SK-N-SH treated with all-trans-retinoic acid at 6 μM for 48 hours (cell line): Measurements from ENCODE around the gene CUTA.

Source experiments
- ARNTL ChIP-seq: fragments of 450-650 bp; formaldehyde crosslinking; IDR thresholded peaks from 2 replicates; pipeline ENCODE4 v1.5.0; 2020; ENCODE audit warnings: low read depth, mild to moderate bottlenecking, moderate library complexity, borderline replicate concordance
- CREB5 ChIP-seq: fragments of 250-450 bp; sonication (Bioruptor Pico); IDR thresholded peaks from 2 replicates; pipeline ENCODE4 v1.5.1; 2020; ENCODE audit warnings: low read depth, mild to moderate bottlenecking, moderate library complexity
- CSRNP3 ChIP-seq: fragments of 250-450 bp; sonication (Bioruptor Pico); IDR thresholded peaks from 2 replicates; pipeline ENCODE4 v1.5.1; 2021; ENCODE audit warnings: mild to moderate bottlenecking, moderate library complexity
- PATZ1 ChIP-seq: fragments of 250-450 bp; sonication (Bioruptor Pico); IDR thresholded peaks from 2 replicates; pipeline ENCODE4 v1.8.0; 2020; ENCODE audit warnings: mild to moderate bottlenecking, moderate library complexity, borderline replicate concordance
- PPARA ChIP-seq: fragments of 250-450 bp; sonication (Bioruptor Pico); IDR thresholded peaks from 2 replicates; pipeline ENCODE4 v1.5.0; 2020; ENCODE audit warnings: mild to moderate bottlenecking, borderline replicate concordance
- RARB ChIP-seq: fragments of 250-450 bp; sonication (Bioruptor Pico); IDR thresholded peaks from 2 replicates; pipeline ENCODE4 v1.8.0; 2021; ENCODE audit warnings: mild to moderate bottlenecking, moderate library complexity
- SNAI2 ChIP-seq: fragments of 250-450 bp; sonication (Bioruptor Pico); IDR thresholded peaks from 2 replicates; pipeline ENCODE4 v1.5.0; 2020; ENCODE audit warnings: mild to moderate bottlenecking, moderate library complexity
- ZC3H10 ChIP-seq: fragments of 250-450 bp; sonication (Bioruptor Pico); IDR thresholded peaks from 2 replicates; pipeline ENCODE4 v1.5.1; 2021; ENCODE audit warnings: mild to moderate bottlenecking, moderate library complexity
- ZFP3 ChIP-seq: fragments of 250-450 bp; sonication (Bioruptor Pico); IDR thresholded peaks from 2 replicates; pipeline ENCODE4 v1.5.0; 2020; ENCODE audit warnings: mild to moderate bottlenecking, moderate library complexity
- ZFP30 ChIP-seq: fragments of 450-650 bp; formaldehyde crosslinking; IDR thresholded peaks from 2 replicates; pipeline ENCODE4 v1.5.0; 2022; ENCODE audit warnings: mild to moderate bottlenecking, moderate library complexity
- ZNF565 ChIP-seq: fragments of 450-650 bp; formaldehyde crosslinking; conservative IDR thresholded peaks from 2 replicates; pipeline ENCODE4 v1.5.0; 2020; ENCODE audit warnings: low read depth, mild to moderate bottlenecking, moderate library complexity
- ZNF8 ChIP-seq: fragments of 450-650 bp; formaldehyde crosslinking; IDR thresholded peaks from 2 replicates; pipeline ENCODE4 v1.5.0; 2020; ENCODE audit warnings: mild to moderate bottlenecking, moderate library complexity

- TF ChIP-seq PPARA (CRISPR knock-in tag) (no peak), ARNTL (CRISPR knock-in tag) (no peak), ZFP3 (CRISPR knock-in tag) (no peak), ZFP30 (CRISPR knock-in tag) (no peak), CREB5 (no peak), PATZ1 (CRISPR knock-in tag) (no peak), ZNF8 (no peak), ZNF565 (no peak), RARB (CRISPR knock-in tag) (no peak), CSRNP3 (CRISPR knock-in tag) (no peak), SNAI2 (CRISPR knock-in tag) (no peak), ZC3H10 (no peak)
Observed at GRCh38 chr6:33430991-33431879, 13.3 kb upstream of the CUTA start.
